ENCODE measurements around the gene MCCD1.
"Not testable (repeated sequence)": the region's sequence is repeated elsewhere in the genome, so short reads cannot be mapped to it uniquely, and the experiment has no call there.

Gene MCCD1

GRCh38 chr6:31528821-31529328 lies at the start of gene MCCD1:
Gene MCCD1, plus strand, starts transcription at chr6:31528962. Its CDS starts 53 bp downstream, at chr6:31529015.
- DNase-seq (ENCODE audit: low spot score) = no peak

- no peak for DNase-seq (ENCODE audit: low spot score)
Observed at GRCh38 chr6:31479151-31479932, 49.4 kb upstream of the MCCD1 start.

GRCh38 chr6:31479933-31480535 lies 48.7 kb upstream of the MCCD1 start:
- no peak for DNase-seq (ENCODE audit: low spot score)

- no peak for DNase-seq (ENCODE audit: low spot score)
Observed at GRCh38 chr6:31480574-31480973, 48.2 kb upstream of the MCCD1 start.

GRCh38 chr6:31483392-31483791 lies 45.4 kb upstream of the MCCD1 start:
- no peak for DNase-seq (ENCODE audit: low spot score)

- no peak for DNase-seq (ENCODE audit: low spot score)
Observed at GRCh38 chr6:31485055-31485454, 43.7 kb upstream of the MCCD1 start.

GRCh38 chr6:31486065-31486837 lies 42.5 kb upstream of the MCCD1 start:
- DNase-seq (ENCODE audit: low spot score) = not testable (repeated sequence)

GRCh38 chr6:31487674-31488073 lies 41.1 kb upstream of the MCCD1 start:
- not testable (repeated sequence) for DNase-seq (ENCODE audit: low spot score)

GRCh38 chr6:31489086-31489485 lies 39.7 kb upstream of the MCCD1 start:
- no peak for DNase-seq (ENCODE audit: low spot score)

- no peak for DNase-seq (ENCODE audit: low spot score)
Observed at GRCh38 chr6:31490115-31490873, 38.5 kb upstream of the MCCD1 start.

- not testable (repeated sequence) for DNase-seq (ENCODE audit: low spot score)
Observed at GRCh38 chr6:31493550-31493874, 35.2 kb upstream of the MCCD1 start.

GRCh38 chr6:31493875-31494694 lies 34.7 kb upstream of the MCCD1 start:
- DNase-seq (ENCODE audit: low spot score) = peak; percentile 76

- DNase-seq (ENCODE audit: low spot score) = no peak
Observed at GRCh38 chr6:31495580-31495979, 33.2 kb upstream of the MCCD1 start.

- DNase-seq (ENCODE audit: low spot score) = not testable (repeated sequence)
Observed at GRCh38 chr6:31496826-31497225, 31.9 kb upstream of the MCCD1 start.

- DNase-seq (ENCODE audit: low spot score) = peak; percentile 85
Observed at GRCh38 chr6:31497531-31498476, 31.0 kb upstream of the MCCD1 start, which contains the start of gene MICB. Gene MICB, plus strand, starts transcription at chr6:31498145. Its CDS starts 49 bp downstream, at chr6:31498194.

- no peak for DNase-seq (ENCODE audit: low spot score)
Observed at GRCh38 chr6:31498748-31499147, 30.0 kb upstream of the MCCD1 start.

GRCh38 chr6:31499648-31500047 lies 29.1 kb upstream of the MCCD1 start:
- DNase-seq (ENCODE audit: low spot score) = not testable (repeated sequence)

- no peak for DNase-seq (ENCODE audit: low spot score)
Observed at GRCh38 chr6:31502586-31502985, 26.2 kb upstream of the MCCD1 start.

GRCh38 chr6:31509036-31509435 lies 19.7 kb upstream of the MCCD1 start:
- DNase-seq (ENCODE audit: low spot score) = not testable (repeated sequence)

- no peak for DNase-seq (ENCODE audit: low spot score)
Observed at GRCh38 chr6:31510007-31510406, 18.8 kb upstream of the MCCD1 start.
